SK-N-SH (cell line): Measurements from ENCODE around the gene FOXG1. TPM values are rescaled to one million over a fixed set of nuclear protein-coding genes. Genes with fewer than 3 reads are reported as not detected.

Experiments
- CTCF ChIA-PET: fragments of 300-600, 350-600 bp; formaldehyde crosslinking; extraction: SDS; loops from one replicate; lab custom pipeline; 2021; lab: Yijun Ruan, JAX
- POLR2A ChIA-PET: fragments of 350-600 bp; sonication (Branson Sonifier 250); formaldehyde crosslinking; extraction: SDS; loops from one replicate; lab custom pipeline; 2020; ENCODE audit warnings: antibody characterized with exemption, inconsistent platforms; lab: Yijun Ruan, JAX
- DNase-seq: peaks from one replicate; pipeline ENCODE4 v3.0.0; 2012
- H2AFZ ChIP-seq: fragments of 200-600 bp; sonication (generic); 2 replicates; pipeline ENCODE4 v1.8.1; 2016; ENCODE audit warnings: antibody characterized with exemption, mild to moderate bottlenecking, low read depth
- H3F3A ChIP-seq: fragments of 200-600 bp; sonication (generic); replicated peaks from 2 replicates; pipeline ENCODE3; 2016; ENCODE audit warnings: antibody characterized with exemption, mild to moderate bottlenecking; ENCODE audit not compliant: insufficient read depth
- H3K27ac ChIP-seq, 2 experiments: fragments of 200-500 bp in 1 of 2; fragments of 200-600 bp in 1 of 2; sonication (Bioruptor generic) in 1 of 2; sonication (generic), shearing (Covaris generic) in 1 of 2; 2 replicates each; pipeline versions ENCODE4 v1.5.1 to v1.6.1; 2014 to 2016; ENCODE audit warnings: low read depth in 2 of 2, inconsistent platforms in 1 of 2, low read length in 1 of 2, mild to moderate bottlenecking in 1 of 2, mixed read lengths in 1 of 2
- H3K27me3 ChIP-seq: fragments of 200-600 bp; sonication (generic), shearing (Covaris generic); 2 replicates; pipeline ENCODE4 v1.6.1; 2016; ENCODE audit warnings: mixed run types; ENCODE audit not compliant: insufficient read depth
- H3K36me3 ChIP-seq, 2 experiments: fragments of 200-500 bp in 1 of 2; fragments of 200-600 bp in 1 of 2; sonication (Bioruptor generic) in 1 of 2; sonication (generic) in 1 of 2; replicated peaks in 1 of 2; 2 replicates each; pipeline versions ENCODE3 to v1.5.1; 2014 to 2016; ENCODE audit warnings: low read length in 1 of 2, mild to moderate bottlenecking in 1 of 2; ENCODE audit not compliant: insufficient read depth in 2 of 2, control insufficient read depth in 1 of 2
- H3K4me1 ChIP-seq, 2 experiments: fragments of 200-500 bp in 1 of 2; fragments of 200-600 bp in 1 of 2; sonication (Bioruptor generic) in 1 of 2; sonication (generic), shearing (Covaris generic) in 1 of 2; 2 replicates each; pipeline versions ENCODE4 v1.5.1 to v1.6.1; 2014 to 2016; ENCODE audit warnings: low read depth in 1 of 2, low read length in 1 of 2, mixed run types in 1 of 2; ENCODE audit not compliant: insufficient read depth in 2 of 2, control insufficient read depth in 1 of 2
- H3K4me2 ChIP-seq: fragments of 200-600 bp; sonication (generic), shearing (Covaris generic); 2 replicates; pipeline ENCODE4 v1.6.1; 2017; ENCODE audit warnings: mixed run types
- H3K4me3 ChIP-seq, 2 experiments: fragments of 200-500 bp in 1 of 2; fragments of 200-600 bp in 1 of 2; sonication (Bioruptor generic) in 1 of 2; sonication (generic), shearing (Covaris generic) in 1 of 2; 2 replicates each; pipeline versions ENCODE4 v1.5.1 to v1.8.1; 2014 to 2016; ENCODE audit warnings: low read depth in 2 of 2, inconsistent platforms in 1 of 2, low read length in 1 of 2, mild to moderate bottlenecking in 1 of 2, mixed read lengths in 1 of 2, moderate library complexity in 1 of 2
- H3K79me2 ChIP-seq: fragments of 200-600 bp; sonication (generic); 2 replicates; pipeline ENCODE4 v1.8.1; 2017; ENCODE audit warnings: mild to moderate bottlenecking; ENCODE audit not compliant: insufficient read depth
- H3K9ac ChIP-seq: fragments of 200-600 bp; sonication (generic); 2 replicates; pipeline ENCODE4 v1.6.1; 2017; ENCODE audit warnings: mixed run types
- H3K9me2 ChIP-seq: fragments of 200-600 bp; sonication (generic); 2 replicates; pipeline ENCODE4 v1.6.1; 2017; ENCODE audit warnings: mixed run types
- H3K9me3 ChIP-seq: fragments of 200-600 bp; sonication (generic); 2 replicates; pipeline ENCODE4 v1.6.1; 2017; ENCODE audit warnings: mixed run types, mild to moderate bottlenecking, moderate library complexity
- H4K20me1 ChIP-seq: fragments of 200-600 bp; sonication (generic); 2 replicates; pipeline ENCODE4 v1.6.1; 2017; ENCODE audit warnings: mild to moderate bottlenecking, mixed run types; ENCODE audit not compliant: insufficient read depth
- FOXM1 ChIP-seq: IDR thresholded peaks from 2 replicates; pipeline ENCODE4 v1.4.0; 2012; ENCODE audit warnings: low read depth, mild to moderate bottlenecking
- GABPA ChIP-seq: IDR thresholded peaks from 2 replicates; pipeline ENCODE4 v1.4.0; 2012; ENCODE audit warnings: low read depth, mild to moderate bottlenecking
- RCOR1 ChIP-seq: fragments of 150-350 bp; IDR thresholded peaks from 2 replicates; pipeline ENCODE4 v1.6.1; 2017; ENCODE audit warnings: antibody characterized with exemption, low read length
- RFX5 ChIP-seq: IDR thresholded peaks from 2 replicates; pipeline ENCODE4 v1.6.1; 2012; ENCODE audit warnings: mild to moderate bottlenecking, improper control_type of control experiment, low read length
- TAF1 ChIP-seq: IDR thresholded peaks from 2 replicates; pipeline ENCODE4 v1.6.1; 2012; ENCODE audit warnings: low read depth, mild to moderate bottlenecking, low read length, moderate library complexity, borderline replicate concordance
- YY1 ChIP-seq: IDR thresholded peaks from 2 replicates; pipeline ENCODE4 v1.4.0; 2012; ENCODE audit warnings: low read depth, mild to moderate bottlenecking
- WGBS: methylation state at CpG from one replicate; pipeline ENCODE4 v1.1.6; 2017; ENCODE audit warnings: low lambda C conversion rate; 5-methylcytosine and 5-hydroxymethylcytosine counted together
- polyA plus RNA-seq, 3 experiments: library from polyadenylated mRNA; depleted of rRNA; stranded (reverse); fragments of >200 nt; gene quantifications; 2 replicates each; pipeline ENCODE4 v1.2.3, GENCODE V29; 2012
- TF ChIP-seq, protein P1 (sequence below): fragments of 150-350 bp; IDR thresholded peaks from 2 replicates; pipeline ENCODE4 v1.6.1; 2017; ENCODE audit warnings: antibody characterized with exemption, low read length, low read depth, borderline replicate concordance

FOXG1 gene
- polyA plus RNA-seq, 1 of the 3 experiments (the other 2 are of a cell fraction): not detected

- Histone ChIP-seq H3F3A (no peaks in the 10 kb centered on the region), H3K4me3 (no peak overlapping the region), H3K9me2 (no peaks in the 10 kb centered on the region), H3K27ac (no peak overlapping the region), H4K20me1 (no peaks in the 10 kb centered on the region), H3K27me3 (peaks cover 31% of the 10 kb centered on the region), H3K36me3 (no peaks in the 10 kb centered on the region), H3K9ac (no peak overlapping the region), H3K4me2 (no peak overlapping the region), H3K9me3 (no peaks in the 10 kb centered on the region), H2AFZ (no peak overlapping the region), H3K79me2 (no peaks in the 10 kb centered on the region), H3K4me1 (no peaks in the 10 kb centered on the region; a peak in 1 of 4 replicates)
- WGBS: 5% methylated on average over 4 of the region's 4 CpGs
- TF ChIP-seq YY1: no peak
- ChIA-PET CTCF (interaction anchor here (0.6 kb wide), 1 partner anchor 28 kb away, joined by 3 read pairs; no protein-coding TSS in a partner anchor), POLR2A (no interaction called here)
- DNase-seq: no peak
These were observed 17.1 kb downstream of the FOXG1 start for GRCh38 chr14:28783664-28784063.

GRCh38 chr14:28784096-28785048 lies 17.8 kb downstream of the FOXG1 start:
- H3K4me1 ChIP-seq: no peaks in the 10 kb centered on the region; a peak in 1 of 4 replicates
- H3K27me3 ChIP-seq: peaks cover 29% of the 10 kb centered on the region
- H3K27ac ChIP-seq: no peak overlapping the region
- no peaks in the 10 kb centered on the region for H3K9me3 ChIP-seq
- peak overlapping the region; percentile 81; the same call in 1 of the 2 replicates for H3K4me2 ChIP-seq
- ChIA-PET CTCF (interaction anchor here (0.6 to 2.2 kb wide), 2 partner anchors 27 to 28 kb away, joined by 3 to 4 read pairs; no protein-coding TSS in a partner anchor), POLR2A (no interaction called here)
- DNase-seq: no peak
- no peaks in the 10 kb centered on the region for H3K36me3 ChIP-seq
- no peaks in the 10 kb centered on the region for H4K20me1 ChIP-seq
- no peak overlapping the region for H2AFZ ChIP-seq
- 10% methylated on average over 16 of the region's 16 CpGs for WGBS
- H3K4me3 ChIP-seq: no peak overlapping the region
- H3K9ac ChIP-seq: no peak overlapping the region
- H3K9me2 ChIP-seq: no peaks in the 10 kb centered on the region
- no peaks in the 10 kb centered on the region for H3F3A ChIP-seq
- H3K79me2 ChIP-seq: no peaks in the 10 kb centered on the region
- TF ChIP-seq RFX5 (no peak), GABPA (no peak), RCOR1 (no peak), TAF1 (no peak), YY1 (no peak), FOXM1 (no peak)
- TF ChIP-seq, protein P1, sequence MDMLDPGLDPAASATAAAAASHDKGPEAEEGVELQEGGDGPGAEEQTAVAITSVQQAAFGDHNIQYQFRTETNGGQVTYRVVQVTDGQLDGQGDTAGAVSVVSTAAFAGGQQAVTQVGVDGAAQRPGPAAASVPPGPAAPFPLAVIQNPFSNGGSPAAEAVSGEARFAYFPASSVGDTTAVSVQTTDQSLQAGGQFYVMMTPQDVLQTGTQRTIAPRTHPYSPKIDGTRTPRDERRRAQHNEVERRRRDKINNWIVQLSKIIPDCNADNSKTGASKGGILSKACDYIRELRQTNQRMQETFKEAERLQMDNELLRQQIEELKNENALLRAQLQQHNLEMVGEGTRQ: no peak
